Testis (tissue), 2 donors: Measurements from ENCODE around the gene PTDSS2.
"Not testable (repeated sequence)": the region's sequence is repeated elsewhere in the genome, so short reads cannot be mapped to it uniquely, and the experiment has no call there.

Experiments
- POLR2A ChIP-seq: fragments of 450-650 bp; IDR thresholded peaks from one replicate; pipeline ENCODE4 v1.6.1; 2017; ENCODE audit warnings: antibody characterized with exemption, mild to moderate bottlenecking, moderate library complexity
- TF ChIP-seq, protein P1 (sequence below), 3 experiments: fragments of 450-650 bp in 2 of 3; fragments of 200-600 bp in 1 of 3; sonication (generic) in 1 of 3; IDR thresholded peaks; one replicate each; pipeline ENCODE4 v1.5.1; 2016 to 2019; ENCODE audit warnings: antibody characterized with exemption in 3 of 3, mild to moderate bottlenecking in 2 of 3, moderate library complexity in 1 of 3

DNA sequence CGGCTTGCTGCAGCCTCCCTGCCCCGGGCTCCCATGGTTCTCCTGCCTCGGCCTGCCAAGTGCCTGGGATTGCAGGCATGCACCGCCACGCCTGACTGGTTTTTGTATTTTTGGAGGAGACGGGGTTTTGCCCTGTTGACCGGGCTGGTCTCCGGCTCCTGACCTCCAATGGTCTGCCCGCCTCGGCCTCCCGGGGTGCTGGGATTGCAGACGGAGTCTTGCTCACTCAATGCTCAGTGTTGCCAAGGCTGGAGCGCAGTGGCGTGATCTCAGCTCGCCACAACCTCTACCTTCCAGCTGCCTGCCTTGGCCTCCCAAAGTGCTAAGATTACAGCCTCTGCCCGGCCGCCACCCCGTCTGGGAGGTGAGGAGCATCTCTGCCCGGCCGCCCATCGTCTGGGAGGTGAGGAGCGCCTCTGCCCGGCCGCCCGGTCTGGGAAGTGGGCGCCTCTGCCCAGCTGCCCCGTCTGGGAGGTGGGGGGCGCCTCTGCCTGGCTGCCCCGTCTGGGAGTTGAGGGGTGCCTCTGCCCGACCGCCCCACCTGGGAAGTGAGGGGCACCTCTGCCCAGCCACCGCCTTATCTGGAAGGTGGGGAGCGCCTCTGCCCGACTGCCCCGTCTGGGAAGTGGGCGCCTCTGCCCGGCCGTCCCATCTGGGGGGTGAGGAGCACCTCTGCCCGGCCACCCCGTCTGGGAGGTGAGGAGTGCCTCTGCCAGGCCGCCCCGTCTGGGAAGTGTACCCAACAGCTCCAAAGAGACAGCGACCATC lies 67.0 kb downstream of the PTDSS2 start:
- TF ChIP-seq, protein P1, sequence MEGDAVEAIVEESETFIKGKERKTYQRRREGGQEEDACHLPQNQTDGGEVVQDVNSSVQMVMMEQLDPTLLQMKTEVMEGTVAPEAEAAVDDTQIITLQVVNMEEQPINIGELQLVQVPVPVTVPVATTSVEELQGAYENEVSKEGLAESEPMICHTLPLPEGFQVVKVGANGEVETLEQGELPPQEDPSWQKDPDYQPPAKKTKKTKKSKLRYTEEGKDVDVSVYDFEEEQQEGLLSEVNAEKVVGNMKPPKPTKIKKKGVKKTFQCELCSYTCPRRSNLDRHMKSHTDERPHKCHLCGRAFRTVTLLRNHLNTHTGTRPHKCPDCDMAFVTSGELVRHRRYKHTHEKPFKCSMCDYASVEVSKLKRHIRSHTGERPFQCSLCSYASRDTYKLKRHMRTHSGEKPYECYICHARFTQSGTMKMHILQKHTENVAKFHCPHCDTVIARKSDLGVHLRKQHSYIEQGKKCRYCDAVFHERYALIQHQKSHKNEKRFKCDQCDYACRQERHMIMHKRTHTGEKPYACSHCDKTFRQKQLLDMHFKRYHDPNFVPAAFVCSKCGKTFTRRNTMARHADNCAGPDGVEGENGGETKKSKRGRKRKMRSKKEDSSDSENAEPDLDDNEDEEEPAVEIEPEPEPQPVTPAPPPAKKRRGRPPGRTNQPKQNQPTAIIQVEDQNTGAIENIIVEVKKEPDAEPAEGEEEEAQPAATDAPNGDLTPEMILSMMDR (IDR thresholded peaks at IDR 0.05) = not testable (repeated sequence)
- TF ChIP-seq POLR2A = not testable (repeated sequence)
